ENCODE results near the gene MYL5. TPM values are rescaled to one million over a fixed set of nuclear protein-coding genes. Genes with fewer than 3 reads are reported as not detected.

Gene MYL5
- total RNA-seq, 4 donors from 2014 or later = 82.8 to 135 (median 95.2) TPM

DNA sequence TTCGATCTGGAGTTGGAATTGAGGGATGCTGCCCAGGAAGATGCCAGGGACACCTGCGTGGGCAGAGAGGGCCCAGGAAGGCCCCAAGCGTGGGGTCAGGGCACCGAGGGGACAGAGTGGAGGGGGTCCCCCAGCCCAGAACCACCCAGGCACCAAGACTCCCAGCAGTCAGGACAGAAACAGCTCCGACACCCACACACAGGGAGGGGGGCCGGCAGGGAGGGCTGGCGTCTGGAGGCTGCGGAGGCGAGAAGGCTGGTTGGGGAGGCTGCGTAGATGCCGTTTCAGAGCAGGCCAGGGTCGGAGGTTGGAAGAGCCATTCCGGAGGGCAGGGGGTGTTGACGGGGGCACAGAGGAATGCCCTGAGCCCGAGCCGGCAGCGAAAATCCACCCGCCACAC lies 23.9 kb upstream of the MYL5 start:
- Histone ChIP-seq H3K4me1 (no peaks in the 10 kb centered on the region), H3K4me3 (no peak overlapping the region), H3K36me3 (no peaks in the 10 kb centered on the region), H3K9me3 (no peaks in the 10 kb centered on the region), H3K27ac (no peak overlapping the region), H3K27me3 (peaks cover 0 to 5% of the 10 kb centered on the region in 2 donors)
- DNase-seq = no peak
- TF ChIP-seq, protein P1, sequence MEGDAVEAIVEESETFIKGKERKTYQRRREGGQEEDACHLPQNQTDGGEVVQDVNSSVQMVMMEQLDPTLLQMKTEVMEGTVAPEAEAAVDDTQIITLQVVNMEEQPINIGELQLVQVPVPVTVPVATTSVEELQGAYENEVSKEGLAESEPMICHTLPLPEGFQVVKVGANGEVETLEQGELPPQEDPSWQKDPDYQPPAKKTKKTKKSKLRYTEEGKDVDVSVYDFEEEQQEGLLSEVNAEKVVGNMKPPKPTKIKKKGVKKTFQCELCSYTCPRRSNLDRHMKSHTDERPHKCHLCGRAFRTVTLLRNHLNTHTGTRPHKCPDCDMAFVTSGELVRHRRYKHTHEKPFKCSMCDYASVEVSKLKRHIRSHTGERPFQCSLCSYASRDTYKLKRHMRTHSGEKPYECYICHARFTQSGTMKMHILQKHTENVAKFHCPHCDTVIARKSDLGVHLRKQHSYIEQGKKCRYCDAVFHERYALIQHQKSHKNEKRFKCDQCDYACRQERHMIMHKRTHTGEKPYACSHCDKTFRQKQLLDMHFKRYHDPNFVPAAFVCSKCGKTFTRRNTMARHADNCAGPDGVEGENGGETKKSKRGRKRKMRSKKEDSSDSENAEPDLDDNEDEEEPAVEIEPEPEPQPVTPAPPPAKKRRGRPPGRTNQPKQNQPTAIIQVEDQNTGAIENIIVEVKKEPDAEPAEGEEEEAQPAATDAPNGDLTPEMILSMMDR (IDR thresholded peaks at IDR 0.05) = no peak
- no peak for TF ChIP-seq POLR2A (IDR thresholded peaks at IDR 0.05)

DNA sequence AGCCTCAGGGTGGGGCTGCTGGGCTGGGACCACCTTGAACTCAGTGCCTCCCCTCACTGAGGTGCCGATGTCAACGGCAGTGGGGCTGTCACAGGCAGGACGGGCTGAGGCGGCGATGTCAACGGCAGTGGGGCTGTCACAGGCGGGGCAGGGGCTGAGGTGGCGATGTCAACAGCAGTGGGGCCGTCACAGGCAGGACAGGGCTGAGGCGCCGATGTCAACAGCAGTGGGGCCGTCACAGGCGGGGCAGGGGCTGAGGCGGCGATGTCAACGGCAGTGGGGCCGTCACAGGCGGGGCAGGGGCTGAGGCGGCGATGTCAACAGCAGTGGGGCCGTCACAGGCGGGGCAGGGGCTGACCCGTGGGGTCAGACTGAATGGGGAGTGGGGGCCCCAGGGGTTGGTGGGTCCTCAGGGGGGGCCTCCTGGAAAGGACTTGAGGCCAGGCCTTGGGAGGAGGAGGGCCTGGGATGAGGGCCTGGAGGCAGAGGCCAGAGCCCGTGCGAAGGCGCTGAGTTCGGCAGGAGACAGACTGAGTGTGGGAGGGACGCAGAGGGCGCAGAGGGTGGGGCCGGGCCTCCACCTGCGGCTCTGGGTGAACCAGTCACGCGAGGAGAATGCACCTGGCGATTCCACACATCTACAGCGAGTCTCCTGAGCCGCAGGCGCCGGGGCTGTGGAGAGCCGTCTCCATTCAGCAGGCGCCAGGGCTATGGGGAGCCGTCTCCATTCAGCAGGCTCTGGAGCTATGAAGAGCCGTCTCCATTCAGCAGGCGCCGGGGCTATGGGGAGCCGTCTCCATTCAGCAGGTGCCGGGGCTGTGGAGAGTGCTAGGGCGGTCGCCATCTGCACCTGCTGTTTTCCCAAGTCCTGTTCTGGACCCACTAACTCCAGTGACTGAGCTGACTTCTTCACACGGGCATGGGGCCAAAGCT lies 23.1 kb upstream of the MYL5 start:
- Histone ChIP-seq H3K27ac (no peak overlapping the region), H3K27me3 (peaks cover 0 to 5% of the 10 kb centered on the region in 2 donors), H3K4me3 (no peak overlapping the region), H3K4me1 (no peaks in the 10 kb centered on the region), H3K36me3 (no peaks in the 10 kb centered on the region), H3K9me3 (no peaks in the 10 kb centered on the region)
- DNase-seq = no peak
- TF ChIP-seq, protein P1 (IDR thresholded peaks at IDR 0.05) = no peak
- no peak for TF ChIP-seq POLR2A (IDR thresholded peaks at IDR 0.05)

DNA sequence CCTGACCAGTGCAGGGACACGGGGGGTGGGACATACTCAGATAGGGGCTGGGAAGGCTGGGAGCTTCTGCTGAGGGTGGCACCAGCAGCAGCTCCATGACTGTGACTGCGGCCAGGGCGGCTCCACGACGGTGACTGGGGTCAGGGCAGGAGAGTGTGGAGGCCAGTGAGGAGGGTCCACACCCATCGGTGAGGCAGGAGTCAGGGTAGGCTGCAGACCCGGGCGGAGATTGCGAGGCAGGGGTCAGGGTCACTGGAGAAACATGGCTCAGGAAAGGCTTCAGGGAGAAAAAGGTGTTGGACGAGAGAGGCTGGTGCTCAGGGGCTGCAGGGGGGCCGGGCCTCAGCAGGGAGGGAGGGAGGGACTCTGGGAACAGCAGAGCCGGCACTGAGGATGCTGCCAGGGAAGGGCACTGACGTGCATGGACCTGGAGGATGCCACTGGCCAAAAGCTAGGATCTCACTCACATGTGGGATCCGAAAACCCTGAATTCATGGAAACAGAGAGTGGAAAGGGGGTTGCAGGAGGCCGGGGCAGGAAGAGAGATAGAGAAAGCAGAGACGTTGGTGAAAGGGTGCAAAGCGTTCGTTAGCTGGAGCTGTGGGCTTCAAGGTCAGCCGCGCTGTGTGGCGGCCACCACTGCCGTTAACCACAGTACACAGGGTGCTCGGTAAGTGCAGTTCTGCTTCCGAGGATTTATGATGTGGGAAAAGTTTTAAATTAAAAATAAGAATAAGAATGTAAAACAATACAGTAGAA lies 22.3 kb upstream of the MYL5 start:
- Histone ChIP-seq H3K4me3 (no peak overlapping the region), H3K36me3 (no peaks in the 10 kb centered on the region), H3K4me1 (no peaks in the 10 kb centered on the region), H3K27me3 (peaks cover 0 to 5% of the 10 kb centered on the region in 2 donors), H3K9me3 (no peaks in the 10 kb centered on the region), H3K27ac (no peak overlapping the region)
- no peak for DNase-seq
- TF ChIP-seq, protein P1 (IDR thresholded peaks at IDR 0.05) = no peak
- TF ChIP-seq POLR2A (IDR thresholded peaks at IDR 0.05) = no peak

DNA sequence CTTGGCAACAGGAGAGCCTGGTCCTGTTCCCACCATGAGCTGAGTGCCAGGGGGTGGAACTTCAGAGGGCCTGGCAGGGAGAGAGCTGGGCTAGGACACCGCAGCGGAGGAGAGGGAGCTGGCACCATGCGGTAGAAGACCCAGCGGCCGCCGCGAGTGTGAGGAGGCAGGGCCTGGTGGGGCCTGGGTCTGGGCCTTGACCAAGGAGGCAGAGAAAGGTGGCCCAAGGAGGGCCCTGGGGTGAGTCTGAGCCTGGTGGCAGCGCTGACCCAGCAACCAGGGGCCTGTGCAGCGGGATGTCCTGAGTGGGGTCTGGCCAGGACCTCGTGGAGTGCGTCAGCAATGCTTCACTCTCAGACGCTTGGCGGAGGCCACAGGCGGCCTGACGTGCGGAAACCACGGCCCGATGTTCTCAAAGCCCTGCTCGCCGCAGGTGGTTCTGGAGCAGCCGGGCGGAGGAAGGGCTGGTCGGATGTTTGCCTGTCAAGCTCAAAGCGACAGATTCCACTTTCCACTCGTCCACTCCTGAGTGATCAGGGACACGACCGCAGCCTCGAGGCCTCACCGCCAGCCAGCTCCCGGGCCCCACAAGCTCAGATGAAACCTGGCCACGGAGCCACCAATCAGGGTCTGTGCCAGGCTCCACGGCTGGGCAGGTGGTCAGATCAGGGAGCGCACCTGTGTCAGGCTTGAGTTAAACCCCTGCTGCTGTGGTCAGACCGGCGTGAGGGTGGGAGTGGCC lies 21.1 kb upstream of the MYL5 start:
- Histone ChIP-seq H3K36me3 (no peaks in the 10 kb centered on the region), H3K4me3 (no peak overlapping the region), H3K27ac (no peak overlapping the region), H3K4me1 (no peaks in the 10 kb centered on the region), H3K9me3 (no peaks in the 10 kb centered on the region), H3K27me3 (peaks cover 0 to 5% of the 10 kb centered on the region in 2 donors)
- TF ChIP-seq POLR2A (IDR thresholded peaks at IDR 0.05) = no peak
- TF ChIP-seq, protein P1 (IDR thresholded peaks at IDR 0.05) = no peak
- DNase-seq = no peak

DNA sequence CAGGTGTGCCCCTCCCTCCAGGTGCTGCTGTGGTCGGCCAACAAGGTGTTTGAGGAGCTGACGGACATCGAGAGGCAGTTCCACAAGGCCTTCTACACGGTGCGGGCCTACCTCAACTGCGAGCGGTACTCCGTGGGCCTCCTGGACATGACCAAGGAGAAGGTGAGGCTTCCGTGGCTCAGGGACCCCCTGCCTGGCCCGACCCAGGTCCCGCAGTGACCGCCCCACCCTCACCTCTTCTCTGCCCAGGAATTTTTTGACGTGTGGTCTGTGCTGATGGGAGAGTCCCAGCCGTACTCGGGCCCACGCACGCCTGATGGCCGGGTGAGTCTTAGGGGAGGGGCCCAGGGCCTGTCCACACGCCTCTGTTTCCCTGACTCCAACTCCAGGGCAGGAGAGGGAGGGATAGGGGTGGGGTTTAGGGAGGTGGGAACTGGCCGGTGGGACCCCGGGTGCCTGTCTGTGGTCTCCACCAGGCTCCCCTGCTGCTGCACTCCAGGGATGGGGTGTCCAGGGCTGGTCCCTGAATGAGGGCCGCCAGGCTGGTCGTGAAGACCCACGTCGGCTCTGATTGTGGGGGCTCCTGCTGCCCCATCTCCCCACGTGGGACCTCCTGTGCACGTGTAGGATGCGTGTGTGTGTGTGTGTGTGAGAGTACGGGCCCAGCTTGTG lies 20.4 kb upstream of the MYL5 start:
- H3K4me1 ChIP-seq = no peaks in the 10 kb centered on the region
- no peak overlapping the region for H3K4me3 ChIP-seq
- no peak overlapping the region for H3K27ac ChIP-seq
- peaks cover 0 to 5% of the 10 kb centered on the region in 2 donors for H3K27me3 ChIP-seq
- TF ChIP-seq, protein P1 (IDR thresholded peaks at IDR 0.05) = no peak
- no peak for TF ChIP-seq POLR2A (IDR thresholded peaks at IDR 0.05)
- DNase-seq = no peak
- no peaks in the 10 kb centered on the region for H3K9me3 ChIP-seq
- H3K36me3 ChIP-seq = no peaks in the 10 kb centered on the region
